Mesendoderm (in vitro differentiated cells): Measurements from ENCODE around the gene RDH8.

Experiments used
- DNase-seq: peaks from one replicate; pipeline ENCODE4 v3.0.0; 2013
- H2AK5ac ChIP-seq: 2 replicates; pipeline ENCODE4 v1.6.1; 2013; ENCODE audit warnings: low read length, inconsistent platforms
- H2BK120ac ChIP-seq: 2 replicates; pipeline ENCODE4 v1.6.1; 2013; ENCODE audit warnings: low read depth, mild to moderate bottlenecking, low read length, moderate library complexity, mixed read lengths
- H2BK15ac ChIP-seq: replicated peaks from 2 replicates; pipeline ENCODE4 v1.6.1; 2013; ENCODE audit warnings: low read depth, mild to moderate bottlenecking, moderate library complexity
- H2BK5ac ChIP-seq: 2 replicates; pipeline ENCODE4 v1.6.1; 2013; ENCODE audit warnings: low read length, inconsistent platforms
- H3K18ac ChIP-seq: 2 replicates; pipeline ENCODE4 v1.6.1; 2013; ENCODE audit warnings: mild to moderate bottlenecking, low read length, mixed read lengths
- H3K23ac ChIP-seq: one replicate; pipeline ENCODE4 v1.6.1; 2013; ENCODE audit warnings: low read length
- H3K27ac ChIP-seq: 2 replicates; pipeline ENCODE4 v1.5.1; 2013; ENCODE audit warnings: low read depth, mild to moderate bottlenecking, inconsistent platforms, low read length, moderate library complexity
- H3K27me3 ChIP-seq: 2 replicates; pipeline ENCODE4 v1.6.1; 2013; ENCODE audit warnings: low read length, control low read depth, mild to moderate bottlenecking, inconsistent platforms; ENCODE audit not compliant: insufficient read depth, poor library complexity
- H3K36me3 ChIP-seq: 2 replicates; pipeline ENCODE4 v1.6.1; 2013; ENCODE audit warnings: low read length, inconsistent platforms; ENCODE audit not compliant: control insufficient read depth, insufficient read depth
- H3K4ac ChIP-seq: one replicate; pipeline ENCODE4 v1.6.1; 2013; ENCODE audit warnings: low read depth, mild to moderate bottlenecking, low read length, moderate library complexity
- H3K4me1 ChIP-seq: 2 replicates; pipeline ENCODE4 v1.6.1; 2013; ENCODE audit warnings: low read depth, low read length, inconsistent platforms; ENCODE audit not compliant: control insufficient read depth
- H3K4me2 ChIP-seq: 2 replicates; pipeline ENCODE4 v1.6.1; 2013; ENCODE audit warnings: low read length
- H3K4me3 ChIP-seq: 2 replicates; pipeline ENCODE4 v1.5.1; 2013; ENCODE audit warnings: mild to moderate bottlenecking, low read length
- H3K56ac ChIP-seq: one replicate; pipeline ENCODE4 v1.6.1; 2013; ENCODE audit warnings: low read length
- H3K79me1 ChIP-seq: 2 replicates; pipeline ENCODE4 v1.6.1; 2013; ENCODE audit warnings: low read length, inconsistent platforms
- H3K79me2 ChIP-seq: 2 replicates; pipeline ENCODE4 v1.6.1; 2013; ENCODE audit warnings: mild to moderate bottlenecking, low read length; ENCODE audit not compliant: control insufficient read depth, insufficient read depth
- H3K9ac ChIP-seq: 2 replicates; pipeline ENCODE4 v1.6.1; 2013; ENCODE audit warnings: low read length, inconsistent platforms
- H4K5ac ChIP-seq: one replicate; pipeline ENCODE4 v1.6.1; 2013; ENCODE audit warnings: low read length
- H4K8ac ChIP-seq: one replicate; pipeline ENCODE4 v1.6.1; 2013; ENCODE audit warnings: low read depth, mild to moderate bottlenecking, control low read depth, low read length, moderate library complexity
- WGBS: extraction: QIAGEN DNeasy Blood & Tissue Kit; methylation state at CpG from one replicate; pipeline ENCODE4 v1.1.7; 2013; ENCODE audit warnings: low lambda C conversion rate, missing lambda C conversion rate; ENCODE audit not compliant: insufficient coverage; ENCODE audit errors: extremely low coverage; 5-methylcytosine and 5-hydroxymethylcytosine counted together

The RDH8 gene

DNA sequence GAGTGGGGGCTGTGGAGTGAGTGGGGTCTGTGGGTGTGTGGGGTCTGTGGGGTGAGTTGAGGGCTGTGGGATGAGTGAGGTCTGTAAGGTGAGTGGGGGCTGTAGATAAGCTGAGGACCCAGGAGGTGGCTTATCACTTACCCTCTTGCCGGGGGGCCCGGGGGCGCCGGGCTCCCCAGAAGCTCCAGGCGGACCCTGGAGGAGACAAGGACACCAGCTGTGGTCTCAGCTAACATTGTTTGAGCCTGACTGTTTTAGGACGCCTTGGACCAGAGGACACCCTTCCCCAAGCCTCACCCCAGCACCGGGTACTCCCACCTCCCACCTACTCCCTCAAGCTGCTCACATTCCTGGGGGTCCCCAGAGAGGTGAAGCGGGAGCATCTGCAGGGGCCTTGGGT is 42.8 kb upstream of the RDH8 start:
- no peaks in the 10 kb centered on the region for H3K79me2 ChIP-seq
- no peak overlapping the region for H2AK5ac ChIP-seq
- no peak overlapping the region for H3K23ac ChIP-seq
- peaks cover 7% of the 10 kb centered on the region for H3K27me3 ChIP-seq
- H3K4me3 ChIP-seq: no peak overlapping the region
- H3K4ac ChIP-seq: no peak overlapping the region
- H3K27ac ChIP-seq: no peak overlapping the region
- no peak overlapping the region for H2BK120ac ChIP-seq
- H3K79me1 ChIP-seq: no peaks in the 10 kb centered on the region
- no peaks in the 10 kb centered on the region for H3K36me3 ChIP-seq
- no peak overlapping the region for H3K56ac ChIP-seq
- WGBS: no CpG with 5 or more reads among the region's 8 CpGs
- no peak overlapping the region for H3K9ac ChIP-seq
- no peak overlapping the region for H3K18ac ChIP-seq
- H3K4me1 ChIP-seq: no peaks in the 10 kb centered on the region
- H4K8ac ChIP-seq: no peak overlapping the region
- H2BK15ac ChIP-seq: no peak overlapping the region
- no peak overlapping the region for H4K5ac ChIP-seq
- H3K4me2 ChIP-seq: no peak overlapping the region
- H2BK5ac ChIP-seq: no peak overlapping the region
- no peak for DNase-seq

DNA sequence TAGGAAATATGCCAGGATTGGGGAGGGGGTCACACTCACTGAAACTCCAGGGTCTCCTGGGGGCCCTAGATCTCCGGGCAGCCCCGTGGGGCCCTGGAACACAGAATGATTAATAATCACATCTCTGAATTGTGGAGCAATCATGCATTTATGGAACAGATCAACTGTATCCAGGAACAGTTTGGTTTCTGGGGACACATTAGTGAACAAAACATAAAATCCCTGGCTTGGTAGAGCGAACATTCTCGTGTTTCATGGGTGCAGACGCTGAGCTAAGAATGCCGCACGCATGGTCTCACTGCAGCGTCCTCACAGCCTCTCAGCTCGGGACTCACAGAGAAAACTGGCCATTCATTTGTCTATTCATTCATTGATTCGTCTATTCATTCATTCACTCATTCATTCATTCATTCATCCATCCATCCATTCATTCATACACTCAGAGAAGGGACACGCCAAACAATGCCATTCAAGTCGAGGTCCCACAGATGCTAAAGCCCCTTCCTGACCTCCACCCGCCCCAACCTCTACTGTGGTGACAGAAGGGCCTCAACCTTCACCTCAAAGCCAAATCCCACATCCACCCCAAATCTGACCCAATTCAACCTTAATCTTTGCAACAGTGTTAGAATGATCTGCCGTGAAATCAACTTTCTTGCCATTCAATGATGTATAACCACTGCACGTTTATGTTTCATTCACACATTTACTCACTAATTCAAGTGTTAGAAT is 42.0 kb upstream of the RDH8 start:
- no peak overlapping the region for H3K18ac ChIP-seq
- no peak overlapping the region for H3K4ac ChIP-seq
- no peak overlapping the region for H4K8ac ChIP-seq
- H3K23ac ChIP-seq: no peak overlapping the region
- no peak overlapping the region for H3K9ac ChIP-seq
- H3K27ac ChIP-seq: no peak overlapping the region
- H3K56ac ChIP-seq: no peak overlapping the region
- H2BK5ac ChIP-seq: no peak overlapping the region
- H2BK15ac ChIP-seq: no peak overlapping the region
- no peak for DNase-seq
- H3K79me2 ChIP-seq: no peaks in the 10 kb centered on the region
- H3K4me1 ChIP-seq: no peaks in the 10 kb centered on the region
- H3K4me2 ChIP-seq: no peak overlapping the region
- no CpG with 5 or more reads among the region's 15 CpGs for WGBS
- no peak overlapping the region for H4K5ac ChIP-seq
- no peak overlapping the region for H3K4me3 ChIP-seq
- no peak overlapping the region for H2AK5ac ChIP-seq
- H3K27me3 ChIP-seq: peaks cover 2% of the 10 kb centered on the region
- no peaks in the 10 kb centered on the region for H3K79me1 ChIP-seq
- no peaks in the 10 kb centered on the region for H3K36me3 ChIP-seq
- no peak overlapping the region for H2BK120ac ChIP-seq

DNA sequence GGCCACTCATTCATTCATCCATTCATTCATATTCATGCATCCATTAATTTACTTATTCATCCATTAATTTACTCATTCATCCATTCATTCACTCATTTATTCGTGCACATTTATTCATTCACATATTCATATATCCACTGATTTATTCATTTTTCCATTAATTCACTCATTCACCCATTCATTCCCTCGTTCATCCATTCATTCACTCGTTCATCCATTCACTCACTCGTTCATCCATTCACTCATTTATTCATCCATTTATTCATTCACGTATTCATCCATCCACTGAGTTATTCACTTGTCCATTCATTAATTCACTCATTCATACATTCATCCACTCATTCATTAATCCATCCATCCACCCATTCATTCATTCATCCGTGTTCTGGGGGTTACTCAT is 41.2 kb upstream of the RDH8 start:
- Histone ChIP-seq H3K56ac (no peak overlapping the region), H2BK15ac (no peak overlapping the region), H3K4me1 (no peaks in the 10 kb centered on the region), H2AK5ac (no peak overlapping the region), H3K23ac (no peak overlapping the region), H2BK5ac (no peak overlapping the region), H3K9ac (no peak overlapping the region), H3K4ac (no peak overlapping the region), H3K4me3 (no peak overlapping the region), H2BK120ac (no peak overlapping the region), H3K79me1 (no peaks in the 10 kb centered on the region), H3K27me3 (no peaks in the 10 kb centered on the region), H4K5ac (no peak overlapping the region), H3K79me2 (no peaks in the 10 kb centered on the region), H3K4me2 (no peak overlapping the region), H4K8ac (no peak overlapping the region), H3K36me3 (no peaks in the 10 kb centered on the region), H3K27ac (no peak overlapping the region), H3K18ac (no peak overlapping the region)
- WGBS: 75% methylated on average over 4 of the region's 6 CpGs
- DNase-seq: no peak

DNA sequence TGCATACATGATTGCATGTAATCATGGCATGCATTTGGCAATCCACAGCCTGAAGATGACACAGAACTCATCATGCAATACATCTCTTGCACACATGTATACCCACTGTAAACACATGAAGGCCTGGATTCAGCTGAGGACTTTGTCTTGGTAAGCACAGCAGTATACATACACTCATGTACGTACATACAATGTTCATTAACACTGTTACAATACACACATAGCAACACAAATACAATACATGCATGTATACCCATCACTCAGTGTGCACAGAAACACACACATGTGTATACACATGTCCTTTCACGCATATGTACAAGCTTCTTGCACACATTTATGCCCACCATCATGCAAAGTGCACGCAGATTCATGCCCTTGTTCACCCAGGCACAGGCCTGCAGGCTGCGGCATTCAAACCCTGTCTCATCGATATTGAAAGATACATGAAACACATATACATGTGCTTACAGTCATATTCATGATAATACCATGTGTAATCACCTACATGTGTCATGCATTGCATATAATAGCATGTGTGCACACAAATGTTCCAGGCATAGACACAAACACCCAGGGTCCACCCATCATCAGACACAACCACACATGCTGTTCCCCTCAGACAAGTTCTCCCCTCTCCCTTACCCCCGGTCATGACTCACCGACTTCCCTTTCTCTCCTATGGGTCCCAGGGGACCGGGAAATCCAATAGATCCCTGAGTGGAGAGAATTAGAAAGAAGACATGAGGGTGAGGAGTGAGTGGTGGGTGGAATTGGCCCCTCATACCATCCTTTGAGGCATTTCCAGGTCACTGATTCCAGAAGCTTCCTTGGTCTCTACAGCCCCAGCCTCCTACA is 31.6 kb upstream of the RDH8 start:
- Histone ChIP-seq H3K23ac (no peak overlapping the region), H3K27me3 (no peaks in the 10 kb centered on the region), H3K27ac (no peak overlapping the region), H3K4me2 (no peak overlapping the region), H2BK5ac (no peak overlapping the region), H3K4me1 (no peaks in the 10 kb centered on the region), H4K5ac (no peak overlapping the region), H3K79me1 (no peaks in the 10 kb centered on the region), H2AK5ac (no peak overlapping the region), H3K79me2 (no peaks in the 10 kb centered on the region), H3K4ac (no peak overlapping the region), H2BK15ac (no peak overlapping the region), H3K56ac (no peak overlapping the region), H3K9ac (no peak overlapping the region), H3K36me3 (no peaks in the 10 kb centered on the region), H4K8ac (no peak overlapping the region), H2BK120ac (no peak overlapping the region), H3K18ac (no peak overlapping the region), H3K4me3 (no peak overlapping the region)
- no peak for DNase-seq
- no CpG with 5 or more reads among the region's 8 CpGs for WGBS

DNA sequence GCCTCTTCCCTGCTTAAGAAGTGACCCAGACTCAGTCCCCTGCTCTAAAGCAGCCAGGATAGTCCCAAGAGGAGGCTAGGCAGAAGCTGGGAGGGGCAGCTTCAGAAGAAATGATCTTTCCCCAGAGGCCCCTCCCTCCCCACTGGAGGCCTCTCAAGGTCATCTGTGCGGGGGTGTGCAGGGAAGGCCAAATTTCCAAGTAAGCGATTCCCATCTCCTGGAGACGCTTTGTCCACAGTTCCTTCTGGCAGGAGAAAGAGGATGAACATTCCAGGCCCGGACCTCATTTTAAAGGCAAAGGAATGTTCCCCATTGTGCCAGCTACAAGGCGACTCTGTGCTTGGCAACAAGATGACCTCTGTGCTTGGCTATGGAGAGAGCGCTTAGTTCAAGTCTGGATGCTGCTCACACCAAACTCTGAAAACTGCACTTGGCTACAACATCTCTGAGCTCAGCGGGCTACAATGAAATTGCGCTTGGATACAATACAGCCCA is 26.4 kb upstream of the RDH8 start:
- no peak overlapping the region for H3K56ac ChIP-seq
- H3K36me3 ChIP-seq: no peaks in the 10 kb centered on the region
- no peaks in the 10 kb centered on the region for H3K79me2 ChIP-seq
- no peak overlapping the region for H3K4me2 ChIP-seq
- H4K5ac ChIP-seq: no peak overlapping the region
- no peaks in the 10 kb centered on the region for H3K4me1 ChIP-seq
- no peak overlapping the region for H3K27ac ChIP-seq
- H3K4ac ChIP-seq: no peak overlapping the region
- no peak overlapping the region for H4K8ac ChIP-seq
- DNase-seq: no peak
- H3K4me3 ChIP-seq: no peak overlapping the region
- H2BK120ac ChIP-seq: no peak overlapping the region
- H2AK5ac ChIP-seq: no peak overlapping the region
- no peak overlapping the region for H3K9ac ChIP-seq
- WGBS: no CpG with 5 or more reads among the region's 8 CpGs
- no peaks in the 10 kb centered on the region for H3K27me3 ChIP-seq
- no peak overlapping the region for H3K23ac ChIP-seq
- H3K79me1 ChIP-seq: no peaks in the 10 kb centered on the region
- H3K18ac ChIP-seq: no peak overlapping the region
- H2BK5ac ChIP-seq: no peak overlapping the region
- no peak overlapping the region for H2BK15ac ChIP-seq
